B cell (primary cell): ENCODE measurements around the gene GLMN. TPM values are rescaled to one million over a fixed set of nuclear protein-coding genes. Genes with fewer than 3 reads are reported as not detected.

Experiments used
- ATAC-seq: fragments of 200-7000 bp; cut with Tn5 transposase; one replicate; pipeline ENCODE4 v1.10.0; 2021; ENCODE audit warnings: low read depth, mild to moderate bottlenecking, moderate number of reproducible peaks, moderate library complexity
- CTCF ChIA-PET: fragments of 350-600 bp; sonication (Branson Sonifier 250); formaldehyde crosslinking; loops from one replicate; lab custom pipeline; 2021; ENCODE audit warnings: antibody characterized with exemption, inconsistent platforms; lab: Charles Lee
- POLR2A ChIA-PET: fragments of 350-600 bp; sonication (Branson Sonifier 250); formaldehyde crosslinking; loops from one replicate; lab custom pipeline; 2021; ENCODE audit warnings: antibody characterized with exemption; lab: Charles Lee
- DNase-seq: peaks from one replicate; pipeline ENCODE4 v3.0.0; 2013
- H2AFZ ChIP-seq: 2 replicates; pipeline ENCODE4 v1.6.1; 2012; ENCODE audit warnings: mild to moderate bottlenecking, low read depth, low read length; ENCODE audit not compliant: insufficient read depth, poor library complexity, severe bottlenecking
- H3K27ac ChIP-seq, 2 donors: 1 replicate in 1 of 2; 2 replicates in 1 of 2; pipeline ENCODE4 v1.5.1; 2012 to 2013; ENCODE audit warnings: low read length in 2 of 2, mild to moderate bottlenecking in 2 of 2, moderate library complexity in 1 of 2
- H3K27me3 ChIP-seq, 4 experiments: fragments of 200-600 bp in 1 of 4; sonication (generic) in 1 of 4; replicated peaks in 1 of 4; 1 replicate in 2 of 4; 2 replicates in 2 of 4; pipeline versions ENCODE4 v1.6.1 to v1.7.0; 2013 to 2016; ENCODE audit warnings: low read length in 3 of 4, mild to moderate bottlenecking in 2 of 4, mixed read lengths in 1 of 4, moderate library complexity in 1 of 4; ENCODE audit not compliant: insufficient read depth in 4 of 4, control insufficient read depth in 3 of 4; ENCODE audit errors: control extremely low read depth in 1 of 4
- H3K36me3 ChIP-seq, 2 experiments: replicated peaks in 1 of 2; 1 replicate in 1 of 2; 2 replicates in 1 of 2; pipeline versions ENCODE4 v1.6.1 to v1.7.1; 2013; ENCODE audit warnings: low read length in 1 of 2; ENCODE audit not compliant: insufficient read depth in 2 of 2, control insufficient read depth in 1 of 2; ENCODE audit errors: control extremely low read depth in 1 of 2, extremely low read depth in 1 of 2
- H3K4me1 ChIP-seq, 2 donors: fragments of 200-600 bp in 1 of 2; sonication (generic) in 1 of 2; 1 replicate in 1 of 2; 2 replicates in 1 of 2; pipeline versions ENCODE4 v1.5.1 to v1.6.1; 2013 to 2017; ENCODE audit warnings: low read length in 2 of 2; ENCODE audit not compliant: control insufficient read depth in 2 of 2, insufficient read depth in 2 of 2
- H3K4me2 ChIP-seq: replicated peaks from 2 replicates; pipeline ENCODE3; 2012; ENCODE audit warnings: mild to moderate bottlenecking, low read depth, low read length; ENCODE audit not compliant: poor library complexity, severe bottlenecking
- H3K4me3 ChIP-seq, 5 experiments: fragments of 200-600 bp in 1 of 5; sonication (generic) in 1 of 5; 1 replicate in 3 of 5; 2 replicates in 2 of 5; pipeline versions ENCODE4 v1.5.1 to v1.7.0; 2011 to 2016; ENCODE audit warnings: low read length in 4 of 5, mild to moderate bottlenecking in 4 of 5, low read depth in 2 of 5, control low read depth in 1 of 5, moderate library complexity in 1 of 5; ENCODE audit not compliant: insufficient read depth in 1 of 5; ENCODE audit errors: control extremely low read depth in 1 of 5, extremely low read depth in 1 of 5
- H3K79me2 ChIP-seq: fragments of 200-600 bp; sonication (generic); one replicate; pipeline ENCODE4 v1.6.0; 2016; ENCODE audit warnings: low read length; ENCODE audit not compliant: control insufficient read depth, insufficient read depth
- H3K9ac ChIP-seq: fragments of 200-600 bp; sonication (generic); 2 replicates; pipeline ENCODE4 v1.6.1; 2017; ENCODE audit warnings: mild to moderate bottlenecking, low read length, moderate library complexity
- H3K9me3 ChIP-seq, 3 donors: one replicate each; pipeline versions ENCODE4 v1.6.1 to v1.7.1; 2013; ENCODE audit warnings: low read length in 2 of 3; ENCODE audit not compliant: control insufficient read depth in 2 of 3, insufficient read depth in 1 of 3; ENCODE audit errors: control extremely low read depth in 1 of 3
- H4K20me1 ChIP-seq: 2 replicates; pipeline ENCODE4 v1.6.0; 2012; ENCODE audit warnings: mild to moderate bottlenecking, low read length; ENCODE audit not compliant: insufficient read depth, control insufficient read depth, poor library complexity, severe bottlenecking
- H3K27ac Mint-ChIP-seq: one replicate; pipeline ENCODE4 v1.8.0; 2021; ENCODE audit warnings: mixed read lengths
- H3K27me3 Mint-ChIP-seq: one replicate; pipeline ENCODE4 v1.8.0; 2021; ENCODE audit warnings: mixed read lengths
- H3K4me1 Mint-ChIP-seq: one replicate; pipeline ENCODE4 v1.8.0; 2021; ENCODE audit warnings: mixed read lengths
- H3K4me3 Mint-ChIP-seq: one replicate; pipeline ENCODE4 v1.8.0; 2021; ENCODE audit warnings: mixed read lengths
- H3K9me3 Mint-ChIP-seq: one replicate; pipeline ENCODE4 v1.8.0; 2022; ENCODE audit warnings: mixed read lengths; ENCODE audit not compliant: insufficient read depth
- CTCF ChIP-seq: fragments of 200-600 bp; IDR thresholded peaks from one replicate; pipeline ENCODE4 v1.8.0; 2022; ENCODE audit warnings: antibody characterized with exemption, mild to moderate bottlenecking
- EZH2 ChIP-seq: IDR thresholded peaks from 2 replicates; pipeline ENCODE4 v1.6.1; 2012; ENCODE audit warnings: borderline replicate concordance, low read depth, mild to moderate bottlenecking, moderate library complexity, low read length; ENCODE audit not compliant: insufficient read depth, poor library complexity, severe bottlenecking
- WGBS: methylation state at CpG from one replicate; pipeline ENCODE4 v1.1.5; 2013; ENCODE audit warnings: missing lambda C conversion rate; ENCODE audit not compliant: insufficient coverage; 5-methylcytosine and 5-hydroxymethylcytosine counted together
- intact Hi-C: fragments of 100-400 bp; cut with micrococcal nuclease; formaldehyde crosslinking; loops from one replicate; pipeline ENCODE4 v1.10.0; 2022
- polyA plus RNA-seq: library from polyadenylated mRNA; depleted of rRNA; stranded (reverse); fragments of >200 nt; gene quantifications from 2 replicates; pipeline ENCODE4 v1.2.3, GENCODE V29; 2012
- total RNA-seq, 2 donors: library from RNA; stranded (reverse); fragments of 120-200 nt in 1 of 2; gene quantifications; 1 replicate in 1 of 2; 2 replicates in 1 of 2; pipeline versions ENCODE4 v1.2.3 to v1.2.4, GENCODE V29; 2013 to 2022

GLMN gene
- total and polyA plus RNA-seq, 2 donors (not counting 1 experiment from before 2014, with no cell fraction given): 2.8 to 13.6 TPM

- Histone ChIP-seq H3K27ac (no peak overlapping the region), H2AFZ (no peak overlapping the region), H3K4me1 (no peaks in the 10 kb centered on the region), H3K79me2 (no peaks in the 10 kb centered on the region), H3K9me3 (no peaks in the 10 kb centered on the region), H3K27me3 (no peaks in the 10 kb centered on the region), H3K4me3 (no peak overlapping the region), H3K4me2 (no peak overlapping the region), H3K9ac (no peak overlapping the region), H3K36me3 (peaks cover 11 to 43% of the 10 kb centered on the region in 2 experiments), H4K20me1 (no peaks in the 10 kb centered on the region)
- ChIA-PET POLR2A (no interaction called here), CTCF (interaction anchor here (1.0 to 3.5 kb wide), 5 partner anchors 9 to 510 kb away, joined by 3 to 20 read pairs (median 11); partner anchors contain the start of genes GLMN and RPAP2)
- Mint-ChIP-seq H3K27me3 (no peaks in the 10 kb centered on the region), H3K27ac (no peak overlapping the region), H3K4me1 (no peaks in the 10 kb centered on the region), H3K9me3 (no peaks in the 10 kb centered on the region), H3K4me3 (no peak overlapping the region)
- ATAC-seq: no peak
- TF ChIP-seq CTCF: no peak
- TF ChIP-seq EZH2: no peak
- 100% methylated on average over 1 of the region's 4 CpGs for WGBS
- intact Hi-C loops: no loop called here
- DNase-seq: no peak
These were observed 9.2 kb upstream of the GLMN start for GRCh38 chr1:92307980-92308379.

DNA sequence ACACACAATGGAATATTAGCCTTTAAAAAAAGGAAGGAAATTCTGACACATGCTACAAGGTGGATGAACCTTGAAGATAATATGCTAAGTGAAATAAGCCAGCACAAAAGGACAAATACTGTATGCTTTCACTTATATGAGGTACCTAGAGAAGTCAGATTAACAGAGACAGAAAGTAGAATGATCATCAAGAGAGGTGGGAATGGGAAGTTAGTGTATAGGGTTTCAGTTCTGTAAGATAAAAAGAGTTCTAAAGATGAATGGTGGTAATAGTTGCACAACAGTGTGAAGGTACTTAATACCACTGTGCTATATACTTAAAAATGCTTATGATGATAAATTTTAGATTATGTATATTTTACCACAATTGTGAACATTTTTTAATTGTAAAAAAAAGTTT lies 7.2 kb upstream of the GLMN start:
- H3K4me1 ChIP-seq: no peaks in the 10 kb centered on the region
- no peak overlapping the region for H3K4me3 ChIP-seq
- H3K9me3 ChIP-seq: no peaks in the 10 kb centered on the region
- H4K20me1 ChIP-seq: no peaks in the 10 kb centered on the region
- H3K4me3 Mint-ChIP-seq: no peak overlapping the region
- intact Hi-C loops: no loop called here
- POLR2A ChIA-PET: no interaction called here
- H3K9me3 Mint-ChIP-seq: no peaks in the 10 kb centered on the region
- H2AFZ ChIP-seq: no peak overlapping the region
- no peak overlapping the region for H3K27ac ChIP-seq
- H3K27me3 ChIP-seq: no peaks in the 10 kb centered on the region
- no peak overlapping the region for H3K27ac Mint-ChIP-seq
- peaks cover under 1% of the 10 kb centered on the region for H3K4me1 Mint-ChIP-seq
- no peak overlapping the region for H3K9ac ChIP-seq
- CTCF ChIA-PET: no interaction called here
- H3K79me2 ChIP-seq: no peaks in the 10 kb centered on the region
- peaks cover 6 to 40% of the 10 kb centered on the region in 2 experiments for H3K36me3 ChIP-seq
- no peak overlapping the region for H3K4me2 ChIP-seq
- ATAC-seq: no peak
- H3K27me3 Mint-ChIP-seq: no peaks in the 10 kb centered on the region
- TF ChIP-seq EZH2: no peak
- no peak for TF ChIP-seq CTCF
- DNase-seq: no peak
